ENCODE results near the gene ITFG1. TPM values are rescaled to one million over a fixed set of nuclear protein-coding genes. Genes with fewer than 3 reads are reported as not detected.

The ITFG1 gene
- total RNA-seq, 1 experiment from 2014 or later: 20.0 TPM

GRCh38 chr16:47247690-47248089 is 213.2 kb downstream of the ITFG1 start:
- Histone ChIP-seq H3K9me2 (replicated peaks; ENCODE audit: low read length) (no peaks in the 10 kb centered on the region), H3K9me3 (ENCODE audit: low read length) (no peaks in the 10 kb centered on the region), H3K36me3 (ENCODE audit: low read depth, low read length) (no peaks in the 10 kb centered on the region), H3K79me2 (ENCODE audit: low read length) (no peaks in the 10 kb centered on the region), H3K27ac (ENCODE audit: low read length) (no peak overlapping the region), H4K20me1 (ENCODE audit: low read length) (no peaks in the 10 kb centered on the region), H2AFZ (ENCODE audit: low read length) (no peak overlapping the region), H3K4me1 (ENCODE audit: insufficient read depth, low read length) (no peaks in the 10 kb centered on the region), H3F3A (ENCODE audit: low read length, unreplicated experiment) (no peaks in the 10 kb centered on the region), H3K4me3 (ENCODE audit: low read length) (no peak overlapping the region), H3K27me3 (ENCODE audit: low read length) (no peaks in the 10 kb centered on the region), H3K9ac (ENCODE audit: low read length) (no peak overlapping the region), H3K4me2 (ENCODE audit: low read length) (no peak overlapping the region)
- TF ChIP-seq EZH2 (IDR thresholded peaks at IDR 0.05; ENCODE audit: low read length, unreplicated experiment) (no peak), EZH2phosphoT487 (IDR thresholded peaks at IDR 0.05; ENCODE audit: borderline replicate concordance, low read length) (no peak), CTCF (conservative IDR thresholded peaks at IDR 0.05; ENCODE audit: low read depth, low read length) (no peak)
- DNase-seq: no peak
- intact Hi-C loops (cut with micrococcal nuclease): no loop called here
- no TSS peak for BruUV-seq (replicated peaks)
- ChIA-PET POLR2A (ENCODE audit: unreplicated experiment) (no interaction called here), CTCF (no interaction called here)
- no peak for ATAC-seq

- no peak overlapping the region for H3K4me2 ChIP-seq (ENCODE audit: low read length)
- no peaks in the 10 kb centered on the region for H3K9me2 ChIP-seq (replicated peaks; ENCODE audit: low read length)
- ChIA-PET POLR2A (ENCODE audit: unreplicated experiment) (no interaction called here), CTCF (no interaction called here)
- no peaks in the 10 kb centered on the region for H3K36me3 ChIP-seq (ENCODE audit: low read depth, low read length)
- no peaks in the 10 kb centered on the region for H3K79me2 ChIP-seq (ENCODE audit: low read length)
- H2AFZ ChIP-seq (ENCODE audit: low read length): no peak overlapping the region
- ATAC-seq: no peak
- H4K20me1 ChIP-seq (ENCODE audit: low read length): no peaks in the 10 kb centered on the region
- H3K9me3 ChIP-seq (ENCODE audit: low read length): no peaks in the 10 kb centered on the region
- DNase-seq: no peak
- no peak overlapping the region for H3K27ac ChIP-seq (ENCODE audit: low read length)
- no peak overlapping the region for H3K4me3 ChIP-seq (ENCODE audit: low read length)
- no peak for TF ChIP-seq EZH2 (IDR thresholded peaks at IDR 0.05; ENCODE audit: low read length, unreplicated experiment)
- no peak for TF ChIP-seq EZH2phosphoT487 (IDR thresholded peaks at IDR 0.05; ENCODE audit: borderline replicate concordance, low read length)
- no peak for TF ChIP-seq CTCF (conservative IDR thresholded peaks at IDR 0.05; ENCODE audit: low read depth, low read length)
- no peaks in the 10 kb centered on the region for H3K27me3 ChIP-seq (ENCODE audit: low read length)
- H3K9ac ChIP-seq (ENCODE audit: low read length): no peak overlapping the region
- H3K4me1 ChIP-seq (ENCODE audit: insufficient read depth, low read length): no peaks in the 10 kb centered on the region
- intact Hi-C loops (cut with micrococcal nuclease): no loop called here
- no peaks in the 10 kb centered on the region for H3F3A ChIP-seq (ENCODE audit: low read length, unreplicated experiment)
- BruUV-seq (replicated peaks): no TSS peak
Measured at GRCh38 chr16:47244206-47244605, 216.7 kb downstream of the ITFG1 start.

GRCh38 chr16:47241061-47241460 is 219.8 kb downstream of the ITFG1 start:
- H3K79me2 ChIP-seq (ENCODE audit: low read length): no peaks in the 10 kb centered on the region
- BruUV-seq (replicated peaks): no TSS peak
- H3K9me3 ChIP-seq (ENCODE audit: low read length): no peaks in the 10 kb centered on the region
- H2AFZ ChIP-seq (ENCODE audit: low read length): no peak overlapping the region
- H3K4me2 ChIP-seq (ENCODE audit: low read length): no peak overlapping the region
- DNase-seq: no peak
- H3K4me3 ChIP-seq (ENCODE audit: low read length): no peak overlapping the region
- H3K27me3 ChIP-seq (ENCODE audit: low read length): no peaks in the 10 kb centered on the region
- H3F3A ChIP-seq (ENCODE audit: low read length, unreplicated experiment): no peaks in the 10 kb centered on the region
- no peaks in the 10 kb centered on the region for H3K36me3 ChIP-seq (ENCODE audit: low read depth, low read length)
- TF ChIP-seq EZH2 (IDR thresholded peaks at IDR 0.05; ENCODE audit: low read length, unreplicated experiment) (no peak), CTCF (conservative IDR thresholded peaks at IDR 0.05; ENCODE audit: low read depth, low read length) (no peak), EZH2phosphoT487 (IDR thresholded peaks at IDR 0.05; ENCODE audit: borderline replicate concordance, low read length) (no peak)
- intact Hi-C loops (cut with micrococcal nuclease): no loop called here
- H3K9ac ChIP-seq (ENCODE audit: low read length): no peak overlapping the region
- ChIA-PET CTCF (no interaction called here), POLR2A (ENCODE audit: unreplicated experiment) (no interaction called here)
- H3K4me1 ChIP-seq (ENCODE audit: insufficient read depth, low read length): no peaks in the 10 kb centered on the region
- no peaks in the 10 kb centered on the region for H4K20me1 ChIP-seq (ENCODE audit: low read length)
- no peak overlapping the region for H3K27ac ChIP-seq (ENCODE audit: low read length)
- ATAC-seq: no peak
- H3K9me2 ChIP-seq (replicated peaks; ENCODE audit: low read length): no peaks in the 10 kb centered on the region

Measured in PC-3 (cell line).